Stimulated activated CD8-positive, alpha-beta memory T cell treated with anti-CD3 and anti-CD28 coated beads, Interleukin-12 subunit alpha, Interleukin-12 subunit beta, amount 100 ng/mL, for 4 hours (primary cell): ENCODE data around the gene CD164L2.
"Not testable (repeated sequence)": the region's sequence is repeated elsewhere in the genome, so short reads cannot be mapped to it uniquely, and the experiment has no call there.

Experiments used
- DNase-seq: peaks from one replicate; pipeline ENCODE4 v3.0.0-alpha.2; 2020; ENCODE audit warnings: low read depth

The CD164L2 gene

GRCh38 chr1:27384797-27385196 is 1.7 kb upstream of the CD164L2 start:
- DNase-seq = not testable (repeated sequence)

GRCh38 chr1:27383661-27384060 is 528 bp upstream of the CD164L2 start:
- no peak for DNase-seq

GRCh38 chr1:27381969-27382762 is 967 bp downstream of the CD164L2 start:
- no peak for DNase-seq

- DNase-seq = no peak
These were observed 2.1 kb downstream of the CD164L2 start for GRCh38 chr1:27380766-27381733.

- no peak for DNase-seq
These were observed 2.9 kb downstream of the CD164L2 start for GRCh38 chr1:27380224-27380623.

- no peak for DNase-seq
These were observed 3.5 kb downstream of the CD164L2 start for GRCh38 chr1:27379564-27380122.

- DNase-seq = no peak
These were observed 5.2 kb downstream of the CD164L2 start for GRCh38 chr1:27377760-27378495.

- no peak for DNase-seq
These were observed 8.6 kb downstream of the CD164L2 start, which contains the start of gene FCN3 for GRCh38 chr1:27374362-27375086. Gene FCN3 (minus strand): TSS chr1:27374824. CDS start chr1:27374818, 6 bp downstream.

- DNase-seq = no peak
These were observed 10.1 kb downstream of the CD164L2 start for GRCh38 chr1:27372808-27373690.

- no peak for DNase-seq
These were observed 10.9 kb downstream of the CD164L2 start for GRCh38 chr1:27372022-27372807.

- no peak for DNase-seq
These were observed 14.1 kb downstream of the CD164L2 start for GRCh38 chr1:27368869-27369582.

GRCh38 chr1:27367160-27367650 is 15.9 kb downstream of the CD164L2 start:
- no peak for DNase-seq

GRCh38 chr1:27366411-27367159 is 16.5 kb downstream of the CD164L2 start, which contains the start of gene MAP3K6:
Gene MAP3K6 (minus strand): TSS chr1:27366961. CDS start chr1:27366597, 364 bp downstream.
- DNase-seq = no peak

- no peak for DNase-seq
These were observed 17.1 kb downstream of the CD164L2 start for GRCh38 chr1:27366113-27366410.

GRCh38 chr1:27365372-27366112 is 17.6 kb downstream of the CD164L2 start:
- peak; percentile 58 for DNase-seq

GRCh38 chr1:27364696-27365371 is 18.3 kb downstream of the CD164L2 start:
- DNase-seq = no peak
